GM21576 (cell line): Measurements from ENCODE around the gene MTMR12.
A peak's percentile ranks its signal among the peaks of the same experiment; 100 is the strongest.
"Not testable (repeated sequence)": the region's sequence is repeated elsewhere in the genome, so short reads cannot be mapped to it uniquely, and the experiment has no call there.

Experiments used
- ATAC-seq: cut with Tn5 transposase; IDR thresholded peaks from one replicate; pipeline ENCODE4 v1.9.1; 2021; ENCODE audit warnings: mild to moderate bottlenecking, moderate library complexity; ENCODE audit not compliant: unreplicated experiment

MTMR12 gene

DNA sequence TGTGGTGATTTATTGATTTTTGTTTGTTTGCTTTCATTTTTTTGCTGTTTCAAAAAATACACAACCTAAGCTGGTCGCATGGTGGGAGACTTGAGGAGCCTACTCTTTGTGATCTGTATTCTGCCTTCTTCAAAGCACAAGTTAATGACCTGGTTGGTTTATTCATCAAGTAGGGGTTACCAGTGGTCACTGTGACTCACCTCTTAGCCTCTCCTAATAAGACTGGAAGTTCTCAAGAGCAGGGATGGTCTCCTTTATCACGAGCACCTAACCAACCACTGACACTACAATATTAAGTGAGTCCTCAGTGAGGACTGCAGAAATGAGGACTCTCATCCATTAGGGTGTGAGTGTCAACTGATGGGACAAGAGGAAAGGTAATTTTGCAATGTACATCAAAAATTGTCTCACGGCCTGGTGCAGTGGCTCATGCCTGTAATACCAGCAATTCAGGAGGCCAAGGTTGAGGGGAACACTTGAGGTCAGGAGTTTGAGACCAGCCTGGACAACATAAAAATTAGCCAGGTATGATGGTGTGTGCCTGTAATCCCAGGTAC is 13.6 kb upstream of the MTMR12 start:
- ATAC-seq: no peak

DNA sequence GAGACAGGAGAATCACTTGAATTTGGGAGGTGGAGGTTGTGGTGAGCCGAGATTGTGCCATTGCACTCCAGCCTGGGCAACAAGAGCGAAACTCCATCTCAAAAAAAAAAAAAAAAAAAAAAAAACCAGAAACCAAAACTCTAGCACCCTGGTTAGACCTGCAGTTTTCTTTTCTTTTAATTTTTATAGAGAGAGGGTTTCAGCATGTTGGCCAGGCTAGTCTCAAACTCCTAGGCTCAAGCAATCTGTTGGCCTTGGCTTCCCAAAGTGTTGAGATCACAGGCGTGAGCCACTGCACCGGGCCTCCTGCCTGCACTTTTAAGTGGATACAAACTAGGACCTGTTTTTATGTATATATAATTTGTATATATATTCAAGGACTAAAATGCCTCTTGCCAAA is 12.9 kb upstream of the MTMR12 start:
- ATAC-seq: no peak

DNA sequence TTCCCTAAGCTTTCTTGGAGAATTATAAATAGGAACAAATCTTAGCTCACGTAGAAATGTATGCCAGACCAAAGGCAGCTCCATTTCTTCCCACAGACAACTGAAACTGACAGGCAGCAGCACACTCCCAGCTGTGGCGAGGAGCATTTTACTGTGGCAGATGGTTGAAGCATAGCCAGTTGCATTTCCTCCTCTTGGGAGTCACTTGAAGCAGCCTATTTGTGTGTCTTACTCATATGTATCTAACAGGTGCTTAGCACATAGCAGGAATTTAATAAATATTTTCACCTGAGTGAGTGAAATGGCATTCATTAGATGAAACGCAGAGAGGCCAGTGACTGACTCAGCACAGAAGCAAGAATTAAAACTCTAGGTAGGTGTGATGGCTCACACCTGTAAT is 12.3 kb upstream of the MTMR12 start:
- ATAC-seq: peak; percentile 63

DNA sequence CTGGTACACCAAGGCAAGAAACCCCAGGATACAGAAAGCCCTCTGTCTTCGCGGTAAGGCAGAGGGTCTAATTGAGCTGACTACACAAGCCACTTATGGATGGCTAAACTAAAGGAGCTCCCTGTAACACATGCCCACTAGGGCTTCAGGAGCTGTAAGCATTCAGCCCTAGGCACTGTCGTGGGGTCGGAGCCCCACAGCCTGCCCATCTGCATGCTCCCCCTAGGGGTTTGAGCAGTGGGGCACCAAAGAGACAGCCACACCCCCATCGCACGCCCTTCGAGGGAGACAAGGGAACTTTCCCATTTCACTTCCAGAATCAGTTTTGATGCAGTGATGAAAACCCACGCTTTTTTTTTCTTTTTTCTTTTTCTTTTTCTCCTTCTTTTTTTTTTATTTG is 11.0 kb upstream of the MTMR12 start:
- ATAC-seq: no peak

DNA sequence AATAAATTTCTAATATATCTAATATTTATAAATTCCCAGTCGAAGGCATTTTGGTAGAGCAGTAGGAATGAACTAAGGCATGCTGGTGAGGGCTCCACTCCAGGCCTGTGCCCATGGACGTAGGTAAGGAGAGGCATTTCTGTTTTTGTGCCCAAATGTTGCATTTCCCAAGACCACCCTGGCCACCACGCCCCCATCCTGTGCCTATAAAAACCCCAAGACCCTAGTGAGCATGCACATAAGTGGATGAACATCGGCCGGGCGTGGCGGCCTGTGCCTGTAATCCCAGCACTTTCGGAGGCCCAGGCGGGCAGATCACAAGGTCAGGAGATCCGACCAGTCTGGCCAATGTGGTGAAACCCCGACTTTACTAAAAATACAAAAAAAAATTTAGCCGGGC is 10.1 kb upstream of the MTMR12 start:
- no peak for ATAC-seq

DNA sequence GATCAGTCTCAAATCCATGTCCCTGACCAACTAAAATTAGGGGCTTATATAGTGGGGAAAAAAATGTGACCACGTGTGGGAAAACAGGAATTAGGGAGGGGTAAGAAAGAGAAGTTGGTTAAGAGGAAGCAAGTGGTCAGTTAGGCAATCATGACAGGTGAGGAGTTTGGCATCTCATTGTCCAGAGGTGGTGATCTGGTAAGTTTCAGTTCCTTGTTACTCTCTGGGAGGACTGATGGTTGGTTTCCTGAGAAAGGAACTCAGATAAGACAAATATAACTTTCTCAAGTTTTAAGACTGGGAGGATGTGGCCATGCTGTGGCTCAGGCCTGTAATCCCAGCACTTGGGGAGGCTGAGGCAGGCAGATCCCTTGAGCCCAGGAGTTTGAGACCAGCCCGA is 9.0 kb upstream of the MTMR12 start:
- ATAC-seq: not testable (repeated sequence)

DNA sequence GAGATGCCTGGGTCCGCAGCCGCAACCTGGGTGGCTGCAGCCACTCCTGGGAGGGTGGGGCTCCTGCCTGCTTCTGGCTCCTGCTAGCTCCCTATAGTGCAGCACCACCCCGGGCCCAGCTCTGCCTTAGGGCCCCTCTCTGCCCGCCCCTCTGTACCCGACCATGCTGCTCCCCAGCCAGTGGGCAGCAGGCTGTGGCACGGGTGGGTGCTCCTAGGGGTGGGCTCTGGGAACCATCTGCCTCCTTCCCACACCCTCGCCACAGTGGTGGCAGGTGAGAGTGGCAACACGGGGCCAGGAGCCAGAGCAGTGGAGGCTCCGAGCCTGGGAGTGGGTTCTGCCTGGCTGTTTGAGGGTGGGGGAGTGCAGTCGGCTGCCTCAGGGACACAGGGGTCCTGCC is 7.8 kb upstream of the MTMR12 start:
- no peak for ATAC-seq

DNA sequence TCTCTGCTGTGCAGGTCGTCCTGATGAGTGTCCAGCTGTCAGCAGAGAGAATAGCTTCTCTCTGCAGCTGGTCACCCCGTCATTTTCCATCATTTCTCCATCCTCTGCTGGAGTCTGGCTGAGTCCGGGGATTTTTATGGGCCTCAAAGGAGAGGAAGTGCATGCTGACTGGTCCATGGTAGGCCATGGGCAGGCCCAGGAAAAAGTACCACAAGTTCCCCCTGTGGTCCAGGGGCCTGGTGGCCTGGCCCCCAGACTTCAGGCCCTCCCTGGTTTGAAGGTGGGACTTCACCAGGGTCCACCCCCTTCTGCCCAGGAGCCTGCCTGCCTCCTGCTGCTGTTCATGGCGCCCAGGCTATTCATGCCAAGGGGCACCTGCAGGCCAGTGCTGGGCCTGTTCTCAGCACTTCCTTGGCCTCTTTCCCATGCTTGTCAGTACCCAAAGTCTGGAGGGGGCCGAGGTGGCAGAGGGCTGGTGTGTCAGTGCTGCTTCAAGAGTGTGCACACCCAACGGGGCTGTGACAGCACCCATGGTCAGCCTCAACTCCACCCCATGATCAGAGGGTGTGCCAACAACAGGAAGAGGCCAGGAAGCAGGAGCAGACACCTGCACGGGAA is 7.3 kb upstream of the MTMR12 start:
- ATAC-seq: no peak

DNA sequence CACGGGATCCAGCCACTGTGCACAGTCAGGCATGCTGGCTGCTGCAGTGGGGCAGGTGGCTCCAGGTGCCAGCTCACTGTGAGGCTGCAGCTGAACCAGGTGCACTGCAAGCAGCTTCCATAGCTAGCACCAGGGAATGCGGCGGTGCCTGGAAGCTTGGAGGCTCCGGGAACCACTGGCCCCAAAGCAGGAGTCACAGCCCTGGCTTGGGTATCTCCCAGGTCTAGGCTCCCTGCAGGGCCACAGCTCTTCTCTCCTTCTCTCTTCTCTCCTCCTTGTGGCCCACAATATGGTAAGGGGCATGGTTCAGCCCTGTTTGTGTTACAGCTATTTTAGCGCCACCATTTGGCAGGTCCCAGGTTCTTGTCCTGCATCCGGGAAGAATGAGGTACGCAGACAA is 6.7 kb upstream of the MTMR12 start:
- ATAC-seq: no peak

DNA sequence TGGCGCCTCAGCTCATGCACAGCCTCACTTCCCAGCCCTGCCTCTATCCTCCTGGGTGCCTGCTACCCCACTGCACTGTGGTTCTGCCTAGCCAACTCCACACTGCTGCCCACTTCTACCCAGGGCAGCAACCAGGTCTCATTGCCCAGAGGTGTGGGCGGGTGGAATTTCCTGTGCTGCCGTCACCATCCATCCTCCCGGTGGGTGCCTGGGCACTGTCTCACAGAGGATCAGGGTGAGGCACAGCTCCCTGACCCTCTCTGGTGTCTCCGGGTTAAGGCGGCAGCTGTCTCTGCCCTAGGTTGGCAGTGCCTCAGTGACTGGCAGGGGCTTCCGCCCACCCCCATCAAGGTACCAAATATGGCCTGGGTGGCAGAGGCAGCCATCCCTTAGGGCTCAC is 4.3 kb upstream of the MTMR12 start:
- no peak for ATAC-seq

DNA sequence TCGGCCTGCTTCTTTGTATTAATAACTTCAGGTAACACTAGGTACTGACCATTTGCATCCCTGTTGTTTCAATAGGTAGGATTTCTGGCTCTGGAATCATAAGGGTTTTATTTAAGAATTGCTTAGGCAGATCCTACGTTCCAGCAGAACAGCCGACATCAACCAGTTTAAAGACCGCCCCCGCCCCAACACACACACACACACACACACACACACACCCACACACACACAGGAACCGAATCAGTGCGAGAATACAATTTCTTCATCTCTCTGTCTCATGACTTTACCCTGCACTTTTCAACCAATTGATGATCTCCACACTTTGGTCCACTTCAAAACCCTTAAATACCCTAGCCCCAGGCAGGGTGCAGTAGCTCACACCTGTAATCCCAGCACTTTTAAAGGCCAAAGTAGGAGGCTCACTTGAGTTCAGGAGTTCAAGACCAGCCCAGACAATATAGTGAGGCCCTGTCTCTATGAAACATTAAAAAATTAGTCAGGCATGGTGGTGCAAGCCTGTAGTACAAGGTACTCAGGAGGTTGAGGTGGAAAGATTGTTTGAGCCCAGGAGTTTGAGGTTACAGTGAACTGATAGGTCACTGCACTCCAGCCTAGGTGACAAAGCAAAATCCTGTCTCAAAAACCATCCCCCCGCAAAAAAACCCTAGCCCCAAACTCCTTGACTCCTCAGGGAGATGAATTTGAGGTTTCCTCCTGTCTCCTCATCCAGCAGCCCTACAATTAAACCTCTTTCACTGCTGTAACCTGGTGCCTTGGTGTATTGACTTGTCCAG is 2.7 kb upstream of the MTMR12 start:
- no peak for ATAC-seq

DNA sequence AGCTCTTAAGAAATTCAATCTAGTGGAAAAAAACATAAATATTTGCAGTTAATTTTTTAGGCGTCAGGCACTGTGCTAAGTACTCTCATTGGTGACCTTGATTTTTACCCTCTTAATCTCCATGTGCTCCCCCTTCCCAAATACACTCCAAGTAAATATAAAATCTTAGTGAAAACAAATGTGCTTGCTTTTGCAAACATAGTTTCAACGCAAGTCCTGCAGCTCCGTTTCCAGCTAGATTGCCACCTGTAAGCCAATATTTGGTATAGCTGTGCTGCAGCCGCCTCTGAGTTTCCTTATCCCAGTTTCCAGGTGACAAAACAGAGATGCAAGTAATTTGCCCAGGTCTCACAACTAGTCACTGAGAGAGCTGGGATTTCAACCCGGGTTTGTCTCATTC is 1.9 kb upstream of the MTMR12 start:
- no peak for ATAC-seq

DNA sequence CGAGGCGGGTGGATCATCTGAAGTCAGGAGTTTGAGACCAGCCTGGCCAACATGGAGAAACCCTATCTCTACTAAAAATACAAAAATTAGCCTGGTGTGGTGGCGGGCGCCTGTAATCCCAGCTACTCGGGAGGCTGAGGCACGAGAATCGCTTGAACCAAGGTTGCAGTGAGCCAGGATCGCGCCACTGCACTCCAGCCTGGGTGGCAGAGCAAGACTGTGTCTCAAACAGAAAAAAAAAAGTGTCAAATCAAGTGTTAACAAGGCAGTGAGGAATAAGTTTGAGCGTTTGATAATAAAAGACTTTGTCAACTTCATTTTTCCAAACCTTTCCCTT is 1.4 kb upstream of the MTMR12 start:
- not testable (repeated sequence) for ATAC-seq

DNA sequence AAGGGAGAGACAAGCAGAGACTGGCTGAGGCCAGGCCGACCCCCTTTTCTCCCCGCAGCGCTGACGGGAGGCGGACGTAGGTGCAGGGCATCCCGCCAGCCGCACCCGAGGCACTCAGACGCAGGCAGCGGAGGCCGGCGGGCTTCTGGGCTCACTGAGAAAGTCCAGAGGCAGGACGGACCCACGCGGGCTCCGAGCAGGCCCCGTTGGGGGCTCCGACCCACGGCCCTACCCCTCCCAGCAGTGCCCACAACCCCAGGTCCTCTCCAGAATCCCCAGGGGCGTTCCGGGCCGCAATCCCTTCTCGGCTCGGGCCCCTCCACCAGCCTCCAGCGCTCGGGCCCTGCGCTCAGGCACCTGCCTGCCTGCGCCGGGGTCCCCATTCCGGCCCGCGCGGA is 543 bp downstream of the MTMR12 start:
- peak; percentile 26 for ATAC-seq

DNA sequence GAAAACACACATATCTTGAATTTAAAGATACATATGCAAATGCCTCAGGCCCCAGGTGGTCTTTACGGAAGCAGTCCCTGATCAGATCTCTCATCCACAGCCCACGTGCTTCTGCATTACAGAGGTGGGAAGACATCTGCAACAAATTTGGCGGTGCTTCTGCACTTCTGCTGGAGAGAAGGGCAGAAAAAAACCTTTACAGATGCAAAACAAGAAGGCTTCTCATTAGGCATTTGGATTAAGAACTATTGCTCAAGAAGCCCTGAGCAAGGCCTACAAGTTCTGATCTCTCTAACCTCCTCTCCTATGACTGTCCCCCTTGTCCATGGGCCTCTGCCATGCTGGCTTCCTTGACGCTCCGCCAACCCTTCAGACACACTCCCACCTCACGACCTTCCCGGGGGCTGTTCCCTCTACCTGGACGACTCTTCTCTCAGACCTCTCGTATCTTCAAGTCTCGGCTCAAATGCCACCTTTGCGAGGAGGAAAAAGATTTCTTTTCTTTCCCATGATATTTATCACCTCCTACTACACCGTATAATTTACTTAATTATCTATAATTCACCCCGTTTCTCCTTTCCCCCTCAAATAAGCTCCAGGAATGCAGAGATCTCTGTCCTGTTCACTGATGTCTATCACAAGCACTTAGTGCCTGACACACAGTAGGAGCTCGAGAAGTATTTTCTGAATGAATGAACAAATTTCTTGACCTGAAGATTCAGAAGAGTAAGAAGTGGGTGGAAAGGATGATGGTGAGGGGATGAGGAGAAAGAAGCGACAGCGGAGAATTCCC is 1.1 kb downstream of the MTMR12 start:
- ATAC-seq: no peak

DNA sequence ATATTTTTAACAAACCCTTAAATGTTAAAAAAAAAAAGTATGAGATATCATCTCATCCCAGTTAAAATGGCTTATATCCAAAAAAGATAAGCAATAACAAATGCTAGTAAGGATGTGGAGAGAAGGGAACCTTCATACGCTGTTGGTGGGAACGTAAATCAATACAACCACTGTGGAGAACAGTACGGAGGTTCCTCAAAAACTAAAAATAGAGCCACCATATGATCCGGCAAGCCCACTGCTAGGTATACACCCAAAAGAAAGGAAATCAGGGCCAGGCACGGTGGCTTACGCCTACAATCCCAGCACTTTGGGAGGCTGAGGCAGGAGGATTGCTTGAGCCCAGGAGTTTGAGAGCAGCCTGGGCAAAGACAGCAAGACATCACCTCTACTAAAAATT is 3.0 kb downstream of the MTMR12 start:
- no peak for ATAC-seq

DNA sequence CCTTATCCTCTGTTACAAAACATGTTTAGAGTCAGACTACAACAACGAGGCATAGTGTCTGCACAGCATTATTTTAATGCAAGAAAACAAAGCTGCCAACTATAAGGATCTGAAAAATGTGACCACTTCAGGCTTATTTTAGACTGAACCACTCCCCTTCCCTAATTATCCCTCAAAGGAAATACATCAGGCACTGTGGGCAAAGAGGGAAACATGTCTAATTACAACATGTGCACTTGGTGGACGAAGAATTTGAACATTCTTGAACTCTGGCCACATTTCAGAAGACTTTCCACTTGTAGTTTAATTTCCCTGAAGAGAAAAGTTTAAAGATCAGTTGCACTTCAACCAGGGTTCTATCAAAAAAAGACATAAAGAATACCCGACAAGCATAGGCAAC is 3.8 kb downstream of the MTMR12 start:
- ATAC-seq: no peak

DNA sequence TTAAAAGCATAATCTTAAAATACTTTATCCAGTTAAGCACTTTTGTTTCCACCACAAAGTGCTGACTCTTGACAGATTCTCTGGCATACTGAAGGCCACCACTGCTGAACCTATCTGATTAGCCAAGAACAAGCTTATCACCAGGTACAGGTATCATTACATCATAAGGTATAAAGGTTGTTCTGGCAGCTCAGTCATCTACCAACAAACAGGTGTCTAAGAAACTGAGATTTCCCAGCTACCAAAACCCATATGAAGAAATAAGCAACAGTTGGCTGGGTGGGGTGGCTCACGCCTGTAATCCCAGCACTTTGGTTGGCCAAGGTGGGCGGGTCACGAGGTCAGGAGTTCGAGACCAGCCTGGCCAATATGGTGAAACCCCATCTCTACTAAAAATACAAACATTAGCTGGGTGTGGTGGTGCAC is 5.0 kb downstream of the MTMR12 start:
- ATAC-seq: no peak

DNA sequence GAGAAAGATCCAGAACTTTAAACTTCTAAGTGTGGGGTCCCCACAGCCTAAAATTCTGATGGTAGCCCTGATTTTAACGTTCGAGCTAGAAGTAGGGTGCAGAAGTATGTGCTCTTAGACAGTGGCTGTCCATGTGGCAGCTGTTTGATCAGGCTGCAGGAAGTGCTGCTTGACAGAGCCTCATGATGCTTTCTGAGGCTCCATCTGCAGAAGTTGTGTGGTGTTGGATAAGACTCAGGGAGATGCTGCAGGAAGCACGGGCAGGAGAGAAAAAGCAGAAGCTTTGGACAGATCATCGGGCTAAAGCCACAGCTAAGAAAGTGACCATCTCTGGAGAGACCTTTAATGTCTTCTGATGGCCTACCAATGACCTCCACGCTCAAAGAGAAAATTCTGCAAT is 8.1 kb downstream of the MTMR12 start:
- ATAC-seq: no peak

DNA sequence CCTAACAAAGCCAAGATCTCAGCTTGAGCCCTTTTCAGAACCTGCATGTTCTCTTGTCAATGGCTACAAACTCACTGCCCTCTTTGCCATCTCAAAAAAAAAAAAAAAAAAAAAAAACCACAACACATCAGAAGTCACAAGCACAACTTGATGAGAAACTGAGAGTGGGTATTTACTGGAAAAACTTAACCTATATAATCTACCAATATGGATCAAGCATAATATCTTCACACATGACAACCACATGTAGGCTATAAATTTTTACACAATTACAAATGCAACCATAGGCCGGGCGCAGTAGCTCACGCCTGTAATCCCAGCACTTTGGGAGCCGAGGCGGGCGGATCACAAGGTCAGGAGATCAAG is 9.0 kb downstream of the MTMR12 start:
- no peak for ATAC-seq

DNA sequence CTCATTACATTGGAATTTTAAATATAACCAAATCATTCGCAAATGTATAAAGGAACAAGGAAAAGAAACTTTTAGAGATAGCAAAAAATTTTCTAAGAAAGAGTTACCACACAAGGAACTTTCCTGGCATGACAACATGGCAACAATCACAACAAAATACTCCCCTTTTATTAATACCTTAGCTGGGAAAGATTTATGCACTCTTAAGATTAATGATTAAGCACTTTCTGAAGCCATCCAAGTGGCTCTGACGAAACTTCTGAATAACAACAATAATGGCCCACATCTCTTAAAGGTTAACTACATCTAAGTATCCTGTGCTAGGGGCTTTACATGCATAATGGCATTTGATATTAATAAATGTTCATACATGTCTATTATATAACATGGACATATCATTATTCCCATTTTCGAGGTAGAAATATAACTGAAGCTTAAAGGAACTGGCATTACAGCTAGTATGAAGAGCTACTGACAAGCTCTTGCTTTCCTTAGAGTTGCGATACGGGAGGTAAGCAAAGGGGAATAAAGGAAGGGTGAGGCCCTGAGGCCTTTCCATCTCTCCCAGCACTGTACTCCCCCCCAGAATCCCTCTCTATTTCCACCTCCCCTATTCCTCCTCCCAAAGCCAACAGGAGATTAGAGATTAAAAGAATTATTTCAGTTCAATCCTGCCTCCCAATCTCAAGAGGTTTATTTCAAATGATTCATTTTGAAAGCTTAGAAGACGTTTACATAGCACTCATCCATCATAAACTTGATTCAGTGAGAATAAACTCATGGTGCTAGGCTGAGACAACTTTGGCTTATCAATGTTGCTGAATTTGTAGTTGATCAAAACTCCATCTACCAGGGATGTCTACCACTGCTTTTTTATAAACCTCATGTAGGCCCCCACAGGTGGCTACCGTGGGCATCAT is 9.6 kb downstream of the MTMR12 start:
- ATAC-seq: no peak
